SU-DHL-6 (cell line): ENCODE results near the gene TMEM9.

Experiments used
- H2AFZ ChIP-seq: fragments of 200-600 bp; sonication (generic); 2 replicates; pipeline ENCODE4 v1.6.1; 2014; ENCODE audit warnings: low read depth, mild to moderate bottlenecking, moderate library complexity, mixed read lengths, antibody characterized with exemption, low read length; ENCODE audit not compliant: severe bottlenecking
- H3F3A ChIP-seq: fragments of 200-600 bp; shearing (Covaris generic); 2 replicates; pipeline ENCODE4 v1.6.0; 2016; ENCODE audit warnings: antibody characterized with exemption, mild to moderate bottlenecking; ENCODE audit not compliant: insufficient read depth
- H3K27ac ChIP-seq: fragments of 200-600 bp; sonication (generic); 2 replicates; pipeline ENCODE4 v1.5.1; 2016; ENCODE audit warnings: low read depth, mild to moderate bottlenecking, low read length, moderate library complexity, mixed read lengths
- H3K27me3 ChIP-seq: fragments of 200-600 bp; sonication (generic), shearing (Covaris generic); 2 replicates; pipeline ENCODE4 v1.6.0; 2014; ENCODE audit warnings: mild to moderate bottlenecking, low read length
- H3K36me3 ChIP-seq: fragments of 200-600 bp; sonication (generic); 2 replicates; pipeline ENCODE4 v1.6.1; 2014; ENCODE audit warnings: mild to moderate bottlenecking, low read length, mixed read lengths
- H3K4me2 ChIP-seq: fragments of 300-600, 200-600 bp; shearing (Covaris generic), sonication (generic); 2 replicates; pipeline ENCODE4 v1.6.0; 2014; ENCODE audit warnings: low read length, low read depth, mild to moderate bottlenecking; ENCODE audit not compliant: poor library complexity, severe bottlenecking
- H3K4me3 ChIP-seq: fragments of 200-600 bp; sonication (generic); 2 replicates; pipeline ENCODE4 v1.5.1; 2014; ENCODE audit warnings: antibody characterized with exemption, low read length, mild to moderate bottlenecking, mixed read lengths; ENCODE audit not compliant: insufficient read depth, poor library complexity, severe bottlenecking
- H3K79me2 ChIP-seq: fragments of 200-600 bp; sonication (generic); 2 replicates; pipeline ENCODE4 v1.6.1; 2014; ENCODE audit warnings: mild to moderate bottlenecking, low read length, moderate library complexity; ENCODE audit not compliant: insufficient read depth
- H3K9ac ChIP-seq: fragments of 200-600 bp; sonication (generic); 2 replicates; pipeline ENCODE4 v1.7.0; 2014; ENCODE audit warnings: mild to moderate bottlenecking, low read length
- H3K9me2 ChIP-seq: fragments of 200-600 bp; sonication (generic); replicated peaks from 2 replicates; pipeline ENCODE4 v1.6.1; 2014; ENCODE audit warnings: low read length; ENCODE audit not compliant: insufficient read depth
- H3K9me3 ChIP-seq: fragments of 200-600 bp; sonication (generic); 2 replicates; pipeline ENCODE4 v1.6.1; 2014; ENCODE audit warnings: low read length, mixed read lengths; ENCODE audit not compliant: insufficient read depth
- H4K20me1 ChIP-seq: fragments of 200-600 bp; sonication (generic); 2 replicates; pipeline ENCODE4 v1.6.1; 2014; ENCODE audit warnings: low read depth, mild to moderate bottlenecking, antibody characterized with exemption, low read length, moderate library complexity, mixed read lengths
- CTCF ChIP-seq: fragments of 200-600 bp; sonication (generic); IDR thresholded peaks from one replicate; pipeline ENCODE4 v1.5.1; 2017; ENCODE audit warnings: antibody characterized with exemption, mild to moderate bottlenecking, low read length, moderate library complexity; ENCODE audit not compliant: insufficient read depth, poor library complexity, severe bottlenecking
- EZH2phosphoT487 ChIP-seq: fragments of 200-600 bp; sonication (generic), shearing (Covaris generic); conservative IDR thresholded peaks from 2 replicates; pipeline ENCODE4 v1.6.1; 2018; ENCODE audit warnings: mild to moderate bottlenecking, antibody characterized with exemption, low read length, moderate library complexity, mixed read lengths

The TMEM9 gene

DNA sequence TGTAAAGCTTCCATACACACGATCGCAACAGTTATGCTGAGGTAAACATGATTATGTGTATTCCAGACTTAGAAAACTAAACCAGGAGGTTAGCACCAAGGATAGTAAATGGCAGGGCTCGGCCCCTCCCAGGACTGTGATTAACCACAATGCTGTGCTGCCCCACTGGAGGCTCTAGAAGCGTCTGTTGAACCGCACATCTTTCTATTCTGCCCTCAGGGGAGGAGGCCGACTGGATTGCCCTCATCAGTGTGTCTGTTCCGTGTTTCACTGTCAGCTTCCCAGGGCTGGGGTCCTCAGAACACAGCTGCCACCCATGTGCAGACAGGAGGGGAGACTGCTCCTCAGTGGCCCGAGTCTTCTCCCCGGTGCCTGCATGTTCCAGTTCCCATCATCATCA is 14.5 kb downstream of the TMEM9 start:
- Histone ChIP-seq H3K9me2 (no peaks in the 10 kb centered on the region), H3K4me3 (no peak overlapping the region), H3K9ac (no peak overlapping the region), H4K20me1 (no peaks in the 10 kb centered on the region), H2AFZ (no peak overlapping the region), H3K79me2 (no peaks in the 10 kb centered on the region), H3K4me2 (no peak overlapping the region), H3F3A (no peaks in the 10 kb centered on the region), H3K36me3 (no peaks in the 10 kb centered on the region), H3K9me3 (no peaks in the 10 kb centered on the region), H3K27ac (no peak overlapping the region), H3K27me3 (no peaks in the 10 kb centered on the region)
- TF ChIP-seq EZH2phosphoT487 (no peak), CTCF (no peak)

- H3K27me3 ChIP-seq, result no peaks in the 10 kb centered on the region
- no peak overlapping the region for H3K4me2 ChIP-seq
- H3K9me3 ChIP-seq, result no peaks in the 10 kb centered on the region
- no peaks in the 10 kb centered on the region for H3K36me3 ChIP-seq
- TF ChIP-seq CTCF, result no peak
- TF ChIP-seq EZH2phosphoT487, result no peak
- H3K9me2 ChIP-seq, result no peaks in the 10 kb centered on the region
- H2AFZ ChIP-seq, result no peak overlapping the region
- H3K9ac ChIP-seq, result no peak overlapping the region
- no peaks in the 10 kb centered on the region for H3K79me2 ChIP-seq
- H4K20me1 ChIP-seq, result no peaks in the 10 kb centered on the region
- no peak overlapping the region for H3K27ac ChIP-seq
- no peak overlapping the region for H3K4me3 ChIP-seq
- no peaks in the 10 kb centered on the region for H3F3A ChIP-seq
Observed at GRCh38 chr1:201139306-201139705, 15.0 kb downstream of the TMEM9 start.

- Histone ChIP-seq H3F3A (no peaks in the 10 kb centered on the region), H3K4me2 (no peak overlapping the region), H3K36me3 (no peaks in the 10 kb centered on the region), H3K27ac (no peak overlapping the region), H3K9me3 (no peaks in the 10 kb centered on the region), H3K27me3 (no peaks in the 10 kb centered on the region), H4K20me1 (no peaks in the 10 kb centered on the region), H3K4me3 (no peak overlapping the region), H3K9ac (no peak overlapping the region), H3K9me2 (no peaks in the 10 kb centered on the region), H3K79me2 (no peaks in the 10 kb centered on the region), H2AFZ (no peak overlapping the region)
- TF ChIP-seq EZH2phosphoT487 (no peak), CTCF (no peak)
Observed at GRCh38 chr1:201138311-201138840, 15.9 kb downstream of the TMEM9 start.
